WI38 (cell line): Measurements from ENCODE around the gene ETV3.
"Not testable (repeated sequence)": the region's sequence is repeated elsewhere in the genome, so short reads cannot be mapped to it uniquely, and the experiment has no call there.

ENCODE experiments used
- H3K4me3 ChIP-seq: 2 replicates; pipeline ENCODE4 v1.5.1; 2011; ENCODE audit warnings: low read depth, mild to moderate bottlenecking, control low read depth, low read length
- CTCF ChIP-seq: IDR thresholded peaks from 2 replicates; pipeline ENCODE4 v1.5.1; 2012; ENCODE audit warnings: low read depth, mild to moderate bottlenecking, control low read depth, low read length

ETV3 gene

GRCh38 chr1:157177733-157178394 is 39.7 kb upstream of the ETV3 start:
- H3K4me3 ChIP-seq: no peak overlapping the region

GRCh38 chr1:157176591-157177121 is 38.5 kb upstream of the ETV3 start:
- TF ChIP-seq CTCF: no peak
- H3K4me3 ChIP-seq: no peak overlapping the region

More at GRCh38 chr1:157177733-157178394, 39.7 kb upstream of the ETV3 start:
- no peak for TF ChIP-seq CTCF

GRCh38 chr1:157176016-157176415 is 37.8 kb upstream of the ETV3 start:
- H3K4me3 ChIP-seq: no peak overlapping the region
- no peak for TF ChIP-seq CTCF

- TF ChIP-seq CTCF: no peak
- H3K4me3 ChIP-seq: no peak overlapping the region
These were observed 35.8 kb upstream of the ETV3 start for GRCh38 chr1:157173900-157174410.

- H3K4me3 ChIP-seq: not testable (repeated sequence)
These were observed 35.0 kb upstream of the ETV3 start for GRCh38 chr1:157173241-157173640.

GRCh38 chr1:157172591-157172990 is 34.4 kb upstream of the ETV3 start:
- H3K4me3 ChIP-seq: not testable (repeated sequence)

- not testable (repeated sequence) for H3K4me3 ChIP-seq
These were observed 33.8 kb upstream of the ETV3 start for GRCh38 chr1:157171903-157172503.

- TF ChIP-seq CTCF: peak; percentile 46
These were observed 32.7 kb upstream of the ETV3 start for GRCh38 chr1:157170677-157171515.

More at GRCh38 chr1:157170677-157171515, 32.7 kb upstream of the ETV3 start:
- no peak overlapping the region for H3K4me3 ChIP-seq
